ENCODE data around the gene ARMCX2.
"Not testable (repeated sequence)": the region's sequence is repeated elsewhere in the genome, so short reads cannot be mapped to it uniquely, and the experiment has no call there.

Gene ARMCX2

GRCh38 chrX:101659601-101660063 is at the start of gene ARMCX2:
ARMCX2 (minus strand) TSS chrX:101659850; CDS start chrX:101657588, 2,262 bp downstream.
- in situ Hi-C loops (cut with MboI; ENCODE audit: low sequenced_read_pairs), result no loop called here

DNA sequence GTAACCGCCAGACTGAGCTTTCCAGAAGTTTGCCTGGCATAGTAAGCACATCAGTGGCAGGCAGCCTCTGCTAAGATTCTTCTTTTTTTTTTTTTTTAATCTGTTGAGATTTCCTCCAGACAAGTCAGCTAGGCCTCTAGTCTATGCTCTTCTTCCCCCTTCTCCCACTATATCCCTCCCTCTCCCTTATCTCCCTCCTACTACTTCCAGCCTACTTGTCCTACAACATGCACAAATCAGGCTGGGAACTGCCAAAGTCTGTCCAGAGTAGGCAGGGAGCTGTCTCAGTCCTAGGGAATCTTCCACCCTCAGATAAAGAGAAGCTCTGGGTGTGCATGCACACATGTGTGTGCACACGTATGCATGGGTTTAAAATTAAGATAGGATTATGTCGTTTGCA is 49.7 kb upstream of the ARMCX2 start:
- in situ Hi-C loops (cut with MboI; ENCODE audit: low sequenced_read_pairs), result no loop called here

- in situ Hi-C loops (cut with MboI; ENCODE audit: low sequenced_read_pairs), result no loop called here
Measured at GRCh38 chrX:101708163-101708562, 48.5 kb upstream of the ARMCX2 start.

DNA sequence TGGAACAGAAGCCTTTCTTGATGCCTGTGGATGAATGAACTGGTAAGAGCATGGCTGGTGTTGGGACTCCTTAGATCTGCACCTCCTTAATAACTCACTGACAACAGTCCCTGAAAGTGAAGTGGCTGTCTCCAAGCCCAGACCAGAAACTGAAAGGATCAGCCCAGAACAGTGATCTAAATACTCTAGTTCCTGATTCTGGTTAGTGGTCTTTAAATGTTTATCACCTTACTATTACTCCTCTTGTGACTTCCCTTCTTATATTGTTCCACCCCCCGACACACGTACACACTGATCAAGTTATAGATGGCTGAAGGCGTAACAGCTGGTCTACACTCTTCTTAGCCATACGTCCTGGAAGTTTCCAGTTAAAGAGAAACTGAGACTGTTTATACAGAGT is 33.8 kb upstream of the ARMCX2 start:
- in situ Hi-C loops (cut with MboI; ENCODE audit: low sequenced_read_pairs), result no loop called here

GRCh38 chrX:101691835-101692234 is 32.2 kb upstream of the ARMCX2 start:
- in situ Hi-C loops (cut with MboI; ENCODE audit: low sequenced_read_pairs), result no loop called here

GRCh38 chrX:101686574-101686973 is 26.9 kb upstream of the ARMCX2 start:
- in situ Hi-C loops (cut with MboI; ENCODE audit: low sequenced_read_pairs), result no loop called here

DNA sequence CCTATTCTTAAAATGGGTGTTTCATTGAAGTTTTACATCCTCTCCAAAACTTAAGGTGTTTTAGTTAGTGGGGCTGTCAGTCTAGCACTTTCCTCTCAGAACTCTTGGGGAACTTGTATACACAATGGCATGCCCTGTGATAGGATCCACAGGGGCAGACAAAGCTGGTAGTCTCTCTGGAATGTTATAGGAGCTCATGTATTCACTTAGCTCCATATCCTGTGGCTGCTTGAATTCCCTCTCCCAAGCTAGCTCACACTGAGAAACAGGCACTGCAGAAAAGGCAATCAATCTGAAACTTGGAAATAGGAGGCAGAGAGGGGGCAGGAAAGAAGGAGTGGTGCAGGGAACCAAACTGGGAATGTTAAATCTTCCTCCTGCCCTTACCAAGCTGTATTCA is 26.3 kb upstream of the ARMCX2 start:
- in situ Hi-C loops (cut with MboI; ENCODE audit: low sequenced_read_pairs), result no loop called here

DNA sequence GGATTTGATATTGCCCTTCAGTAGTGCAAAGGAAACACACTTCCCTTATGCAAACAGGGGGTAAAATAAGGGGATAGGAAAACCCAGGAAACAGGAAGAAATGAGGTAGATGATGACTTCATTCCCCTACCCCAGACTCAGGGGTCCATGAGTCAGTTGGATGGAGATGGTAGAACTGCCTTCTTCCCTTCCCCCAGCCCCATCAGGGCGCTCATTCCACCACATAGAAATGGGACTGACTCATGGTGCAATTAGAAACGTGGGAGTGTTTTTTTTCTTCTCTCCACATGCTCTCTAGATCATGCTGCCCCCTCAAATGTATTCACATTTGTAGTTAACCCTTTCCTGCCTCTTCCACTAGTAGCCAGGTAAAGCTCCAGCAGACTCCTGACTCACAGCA is 23.1 kb upstream of the ARMCX2 start:
- in situ Hi-C loops (cut with MboI; ENCODE audit: low sequenced_read_pairs), result no loop called here

GRCh38 chrX:101677028-101677427 is 17.4 kb upstream of the ARMCX2 start:
- in situ Hi-C loops (cut with MboI; ENCODE audit: low sequenced_read_pairs), result no loop called here

DNA sequence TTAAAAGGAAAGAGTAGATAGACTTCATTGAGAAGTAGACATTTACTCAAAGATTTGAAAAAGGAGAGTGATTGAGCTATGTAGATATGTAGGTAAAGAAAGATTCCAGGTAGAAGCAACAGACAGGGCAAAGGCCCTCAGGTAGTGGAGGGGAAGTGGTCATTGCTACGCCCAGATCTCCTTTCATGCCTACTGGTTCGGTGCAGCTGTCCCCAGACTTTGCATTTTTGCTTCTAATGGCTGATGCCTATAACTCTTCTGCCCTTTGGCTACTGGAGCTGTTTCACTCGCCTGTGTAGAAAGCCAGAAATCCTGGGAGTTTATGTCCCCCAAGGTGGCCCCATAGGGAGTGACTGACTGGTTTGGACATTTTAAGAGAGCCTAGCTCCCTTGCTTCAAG is 16.9 kb upstream of the ARMCX2 start:
- in situ Hi-C loops (cut with MboI; ENCODE audit: low sequenced_read_pairs), result no loop called here

DNA sequence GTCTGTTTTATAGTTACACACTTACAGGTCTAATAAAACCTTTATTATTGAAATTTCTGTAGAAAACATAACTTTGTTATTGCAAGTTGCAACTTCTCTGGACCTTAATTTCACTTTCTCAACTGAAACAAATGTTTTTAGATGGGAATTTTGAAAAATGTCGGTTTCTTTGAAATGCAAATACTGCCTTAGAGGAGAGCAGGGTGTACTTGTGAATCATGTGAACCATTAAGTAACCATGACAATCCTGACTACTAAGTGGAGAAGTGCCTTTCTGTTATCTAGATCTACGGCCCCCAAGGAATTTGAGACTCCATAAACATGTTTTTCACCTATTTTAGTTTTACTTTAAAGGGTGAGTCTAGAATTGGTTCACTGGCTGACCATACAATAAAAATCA is 8.5 kb upstream of the ARMCX2 start:
- in situ Hi-C loops (cut with MboI; ENCODE audit: low sequenced_read_pairs), result no loop called here

DNA sequence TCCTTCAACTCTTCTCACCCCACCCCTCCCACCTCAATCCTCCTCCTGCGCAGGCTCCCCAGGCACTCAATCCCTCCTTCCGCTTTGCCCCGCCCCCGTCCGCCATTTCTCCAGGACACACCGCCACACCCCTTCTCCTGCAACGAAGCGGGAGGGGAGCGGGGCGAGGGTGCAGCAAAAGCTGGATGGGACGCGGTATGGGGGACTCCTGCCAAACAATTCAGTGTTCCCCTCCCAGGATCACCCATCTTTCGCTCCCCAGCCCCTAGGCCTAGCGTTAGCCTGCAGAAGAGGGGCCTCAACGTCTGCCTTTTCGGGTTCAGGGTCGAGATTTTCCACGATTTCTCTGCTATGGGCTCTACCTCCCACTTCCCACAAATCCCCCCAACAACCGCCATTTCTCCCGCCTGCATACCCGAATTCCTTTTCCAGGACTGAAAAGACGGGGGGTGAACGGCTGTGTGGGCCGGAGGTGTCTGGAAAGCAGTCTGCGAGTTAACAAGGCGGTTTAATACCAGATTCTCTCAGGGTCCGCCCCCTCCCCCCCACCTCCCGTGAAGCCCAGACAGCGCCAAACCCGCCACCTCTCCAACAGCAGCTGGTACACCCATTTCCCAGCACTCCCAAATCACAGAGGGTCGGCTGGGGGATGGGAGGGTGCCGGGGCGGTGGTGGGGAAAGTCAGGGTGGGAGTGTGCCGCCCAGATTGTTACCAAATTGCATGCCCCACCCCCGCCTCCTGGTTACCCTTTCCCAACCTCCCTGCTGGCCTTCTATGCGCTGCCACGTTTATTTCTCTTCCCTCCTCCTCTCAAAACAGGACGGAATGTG is 774 bp downstream of the ARMCX2 start:
- in situ Hi-C loops (cut with MboI; ENCODE audit: low sequenced_read_pairs), result no loop called here

- in situ Hi-C loops (cut with MboI; ENCODE audit: low sequenced_read_pairs), result no loop called here
Measured at GRCh38 chrX:101657495-101657894, 2.2 kb downstream of the ARMCX2 start.

DNA sequence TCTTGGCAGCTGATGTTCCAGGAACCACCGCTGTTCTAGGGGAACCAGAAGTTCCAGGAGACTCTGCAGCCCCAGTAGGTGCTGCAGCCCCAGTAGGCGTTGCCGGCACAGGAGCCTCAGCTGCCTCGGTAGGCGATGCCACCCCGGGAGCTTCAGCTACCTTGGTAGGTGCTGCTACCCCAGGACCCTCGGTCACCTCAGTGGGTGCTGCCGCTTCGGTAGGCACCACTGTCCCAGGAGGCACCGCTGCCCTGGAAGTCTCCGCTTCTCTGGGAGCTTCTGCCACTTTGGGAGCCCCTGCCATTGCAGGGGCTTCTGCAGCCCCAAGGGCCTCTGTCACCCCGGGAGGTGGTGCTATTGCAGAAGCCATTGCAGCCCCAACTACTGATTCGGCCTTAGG is 2.8 kb downstream of the ARMCX2 start:
- in situ Hi-C loops (cut with MboI; ENCODE audit: low sequenced_read_pairs), result no loop called here

DNA sequence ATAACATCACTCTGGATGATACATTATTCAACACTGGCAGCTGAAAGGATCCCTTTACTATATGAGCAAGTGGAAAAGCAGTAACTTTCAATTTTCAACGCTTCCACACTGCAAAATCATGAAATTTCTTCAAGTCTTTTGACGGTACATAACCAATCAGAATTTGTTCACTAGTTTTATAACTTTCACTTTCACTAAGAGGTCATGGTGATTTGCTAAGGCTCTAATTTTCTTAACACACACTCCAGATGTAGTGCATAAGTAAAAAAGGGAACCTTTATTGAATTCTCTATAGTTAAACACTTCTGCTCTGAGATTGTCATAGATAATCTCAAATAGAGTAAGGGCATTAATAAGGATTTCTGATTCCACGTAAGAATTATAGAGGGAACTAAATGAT is 4.1 kb downstream of the ARMCX2 start:
- in situ Hi-C loops (cut with MboI; ENCODE audit: low sequenced_read_pairs), result no loop called here

DNA sequence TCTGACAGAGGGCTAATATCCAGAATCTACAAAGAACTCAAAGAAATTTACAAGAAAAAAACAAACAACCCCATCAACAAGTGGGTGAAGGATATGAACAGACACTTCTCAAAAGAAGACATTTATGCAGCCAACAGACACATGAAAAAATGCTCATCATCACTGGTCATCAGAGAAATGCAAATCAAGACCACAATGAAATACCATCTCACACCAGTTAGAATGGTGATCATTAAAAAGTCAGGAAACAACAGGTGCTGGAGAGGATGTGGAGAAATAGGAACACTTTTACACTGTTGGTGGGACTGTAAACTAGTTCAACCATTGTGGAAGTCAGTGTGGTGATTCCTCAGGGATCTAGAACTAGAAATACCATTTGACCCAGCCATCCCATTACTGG is 11.9 kb downstream of the ARMCX2 start:
- in situ Hi-C loops (cut with MboI; ENCODE audit: low sequenced_read_pairs), result not testable (repeated sequence)

GRCh38 chrX:101642093-101642492 is 17.6 kb downstream of the ARMCX2 start:
- in situ Hi-C loops (cut with MboI; ENCODE audit: low sequenced_read_pairs), result no loop called here

DNA sequence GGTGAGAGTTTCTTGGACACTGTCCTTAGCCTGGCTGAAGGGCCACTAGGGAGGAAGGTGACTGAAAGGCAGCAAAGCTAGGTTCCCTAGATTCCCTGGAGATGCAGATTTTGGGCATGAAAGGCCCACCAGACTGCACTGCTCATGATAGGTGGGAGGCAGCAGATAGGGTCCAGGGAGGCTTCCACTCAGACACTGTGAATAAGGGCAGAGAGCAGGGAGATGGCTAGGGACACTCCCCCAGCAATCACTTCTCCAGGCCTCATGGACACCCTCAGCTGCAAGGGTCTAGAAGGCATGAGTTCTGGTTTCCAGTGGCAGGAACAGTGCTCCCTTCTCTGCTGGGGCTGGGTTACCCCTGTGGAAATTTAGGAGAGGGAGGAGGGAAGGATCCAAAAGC is 20.1 kb downstream of the ARMCX2 start:
- in situ Hi-C loops (cut with MboI; ENCODE audit: low sequenced_read_pairs), result no loop called here

DNA sequence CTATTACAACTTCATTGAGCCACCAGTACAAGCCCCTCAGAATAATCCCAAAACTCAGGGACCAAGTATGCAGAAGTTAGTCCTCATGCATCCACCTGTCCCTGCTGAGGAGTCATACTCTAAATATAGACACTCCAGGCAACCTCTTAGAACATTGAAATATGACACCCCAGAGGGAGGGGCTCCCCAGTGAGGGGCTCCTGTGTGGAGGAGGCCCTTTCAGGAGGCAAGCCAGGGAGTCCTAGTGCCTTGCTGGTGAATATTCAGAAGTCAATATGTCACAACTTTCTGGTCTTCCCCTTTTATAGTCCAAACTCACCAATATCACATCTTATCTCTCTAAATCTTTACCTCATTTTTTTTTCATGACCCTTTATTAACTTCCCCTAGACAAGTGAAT is 40.3 kb downstream of the ARMCX2 start:
- in situ Hi-C loops (cut with MboI; ENCODE audit: low sequenced_read_pairs), result no loop called here

DNA sequence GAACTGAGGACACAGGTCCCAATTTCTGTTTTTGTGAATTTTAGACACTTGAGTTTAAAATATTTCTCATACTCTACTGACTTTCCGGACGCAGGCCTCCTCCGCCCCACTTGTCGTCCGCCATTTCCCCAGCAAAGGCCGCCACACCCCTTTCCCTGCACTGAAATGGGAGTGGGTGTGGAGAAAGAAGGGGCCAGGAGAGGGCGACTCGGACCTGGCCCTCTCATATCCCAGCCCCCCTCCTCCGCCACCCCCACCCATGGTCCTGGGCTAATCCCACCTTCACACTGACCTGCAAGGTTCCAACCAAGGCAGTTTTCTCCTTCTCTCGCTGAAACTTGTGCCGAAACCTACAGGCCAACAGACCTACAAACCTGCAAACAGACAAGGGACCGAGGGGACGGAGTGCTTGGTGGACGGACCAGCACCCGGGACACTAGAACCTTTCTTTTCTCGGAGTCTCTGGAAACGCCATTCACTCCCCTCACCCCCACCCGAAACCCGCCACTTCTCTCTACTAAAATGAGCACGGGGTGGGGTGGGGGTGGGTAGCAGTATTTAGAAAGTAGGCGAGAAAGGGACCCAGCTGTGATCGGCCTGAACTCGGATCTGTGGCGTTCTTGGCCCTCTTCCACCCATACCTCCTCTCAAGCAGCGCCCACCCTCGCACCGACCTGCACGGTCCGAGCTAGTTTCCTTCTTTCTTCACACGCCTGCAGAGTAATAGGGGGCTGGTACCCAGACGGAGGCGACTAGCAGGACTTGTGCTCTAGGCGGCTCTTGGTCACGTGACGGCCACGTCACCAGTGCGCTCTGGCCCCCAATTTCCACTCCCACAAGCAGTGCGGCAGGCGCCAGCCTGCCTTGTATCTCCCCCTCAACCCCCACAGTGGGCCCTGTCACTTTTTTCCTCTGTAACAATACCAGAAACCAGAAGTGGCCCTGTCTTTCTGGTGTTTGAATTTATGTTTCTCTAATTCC is 42.1 kb downstream of the ARMCX2 start, which contains the start of gene ARMCX6:
Gene ARMCX6 (minus strand): TSS at position 790 of the 981 bp plus-strand sequence. CDS start 1,380 bp downstream, outside the sequence.
- in situ Hi-C loops (cut with MboI; ENCODE audit: low sequenced_read_pairs), result no loop called here

DNA sequence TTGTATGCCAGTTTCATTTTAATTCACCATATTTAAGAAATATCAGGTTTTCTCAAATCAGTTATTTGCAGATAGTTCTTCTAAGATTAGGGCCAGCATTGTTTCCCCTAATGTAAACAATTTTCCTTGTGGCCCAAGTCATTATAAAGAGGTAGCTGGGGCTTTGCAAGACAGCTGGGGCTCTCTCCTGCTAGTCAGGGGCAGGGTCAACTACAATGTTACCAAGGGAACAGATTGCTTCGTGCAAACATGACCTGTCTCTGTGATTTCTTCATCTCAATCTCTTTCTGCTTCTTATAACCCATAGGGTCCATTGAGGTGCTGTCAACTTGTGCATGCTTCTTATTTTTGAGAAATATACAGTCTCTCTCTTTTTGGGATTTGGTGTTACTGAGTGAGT is 53.9 kb downstream of the ARMCX2 start:
- in situ Hi-C loops (cut with MboI; ENCODE audit: low sequenced_read_pairs), result no loop called here

Data from hTERT RPE-1 (cell line).